Measurements from ENCODE around the gene TMEM130.

- TF ChIP-seq CTCF (conservative IDR thresholded peaks at IDR 0.05): no peak
- TF ChIP-seq ZFX (IDR thresholded peaks at IDR 0.05): no peak
These were observed 58.5 kb downstream of the TMEM130 start for GRCh38 chr7:98811299-98811698.

All from C4-2B (cell line).